ENCODE measurements around the gene LGALS3.
"Not testable (repeated sequence)": the region's sequence is repeated elsewhere in the genome, so short reads cannot be mapped to it uniquely, and the experiment has no call there.

Gene LGALS3

GRCh38 chr14:55129086-55129427 lies at the start of gene LGALS3:
TSS of gene LGALS3 (plus strand) at chr14:55129252. CDS start at chr14:55137374, 8,122 bp downstream.
- DNase-seq = peak; percentile 43

GRCh38 chr14:55079961-55080360 lies 49.1 kb upstream of the LGALS3 start:
- DNase-seq = not testable (repeated sequence)

- no peak for DNase-seq
These were observed 44.5 kb upstream of the LGALS3 start for GRCh38 chr14:55084401-55085059.

- DNase-seq = no peak
These were observed 43.9 kb upstream of the LGALS3 start for GRCh38 chr14:55085060-55085660.

GRCh38 chr14:55086938-55087337 lies 42.1 kb upstream of the LGALS3 start:
- no peak for DNase-seq

- no peak for DNase-seq
These were observed 40.7 kb upstream of the LGALS3 start for GRCh38 chr14:55088356-55088755.

GRCh38 chr14:55092341-55092740 lies 36.7 kb upstream of the LGALS3 start:
- DNase-seq = no peak

- no peak for DNase-seq
These were observed 34.5 kb upstream of the LGALS3 start for GRCh38 chr14:55094292-55095157.

GRCh38 chr14:55097881-55098560 lies 31.0 kb upstream of the LGALS3 start:
- DNase-seq = peak; percentile 41

GRCh38 chr14:55098561-55098898 lies 30.5 kb upstream of the LGALS3 start:
- no peak for DNase-seq

GRCh38 chr14:55099756-55100155 lies 29.3 kb upstream of the LGALS3 start:
- DNase-seq = no peak

GRCh38 chr14:55101698-55102097 lies 27.4 kb upstream of the LGALS3 start:
- DNase-seq = no peak

GRCh38 chr14:55102141-55102621 lies 26.9 kb upstream of the LGALS3 start:
- peak; percentile 10 for DNase-seq

- peak; percentile 30 for DNase-seq
These were observed 25.9 kb upstream of the LGALS3 start for GRCh38 chr14:55103005-55103640.

- DNase-seq = no peak
These were observed 24.8 kb upstream of the LGALS3 start for GRCh38 chr14:55103971-55104954.

- no peak for DNase-seq
These were observed 23.1 kb upstream of the LGALS3 start for GRCh38 chr14:55105991-55106390.

- DNase-seq = peak; percentile 18
These were observed 21.1 kb upstream of the LGALS3 start for GRCh38 chr14:55107766-55108554.

GRCh38 chr14:55109836-55110235 lies 19.2 kb upstream of the LGALS3 start:
- DNase-seq = no peak

GRCh38 chr14:55111122-55111708 lies 17.8 kb upstream of the LGALS3 start:
- no peak for DNase-seq

- no peak for DNase-seq
These were observed 14.3 kb upstream of the LGALS3 start for GRCh38 chr14:55114720-55115119.

Measured in stimulated activated CD4-positive, alpha-beta T cell treated with anti-CD3 and anti-CD28 coated beads, Interleukin-4, amount 100 ng/mL, for 1 hour (primary cell).